H1 (cell line): ENCODE data around the gene SUPT4H1. TPM values are rescaled to one million over a fixed set of nuclear protein-coding genes. Genes with fewer than 3 reads are reported as not detected.

Experiments
- CTCF ChIA-PET: fragments of 300-600 bp; sonication (Branson Sonifier 250); formaldehyde crosslinking; loops from one replicate; lab custom pipeline; 2021; ENCODE audit not compliant: partially characterized antibody; lab: Charles Lee
- POLR2A ChIA-PET: fragments of 300-600 bp; sonication (Branson Sonifier 250); formaldehyde crosslinking; loops from one replicate; lab custom pipeline; 2021; ENCODE audit warnings: inconsistent platforms; ENCODE audit not compliant: partially characterized antibody; lab: Charles Lee
- DNase-seq, 2 experiments: peaks; one replicate each; pipeline versions ENCODE4 v3.0.0 to v3.0.0-alpha.2; 2010 to 2022; ENCODE audit warnings: low spot score in 2 of 2, low read depth in 1 of 2, mixed read lengths in 1 of 2
- FAIRE-seq: peaks from 2 replicates; lab custom pipeline; 2011; peaks lifted over from hg19 to GRCh38; lab: Jason Lieb, UNC
- H2AFZ ChIP-seq: 2 replicates; pipeline ENCODE4 v1.8.1; 2012; ENCODE audit warnings: low read length, inconsistent platforms
- H2AK5ac ChIP-seq: 2 replicates; pipeline ENCODE4 v1.6.1; 2013; ENCODE audit warnings: low read depth, low read length
- H2BK120ac ChIP-seq: replicated peaks from 2 replicates; pipeline ENCODE3; 2013; ENCODE audit warnings: low read depth, low read length, inconsistent platforms
- H2BK12ac ChIP-seq: 2 replicates; pipeline ENCODE4 v1.6.1; 2013; ENCODE audit warnings: low read depth, low read length
- H2BK15ac ChIP-seq: 2 replicates; pipeline ENCODE4 v1.6.1; 2013; ENCODE audit warnings: low read length
- H2BK20ac ChIP-seq: 2 replicates; pipeline ENCODE4 v1.6.1; 2013; ENCODE audit warnings: low read length
- H2BK5ac ChIP-seq: 2 replicates; pipeline ENCODE4 v1.6.1; 2013; ENCODE audit warnings: low read depth, low read length
- H3K14ac ChIP-seq: 2 replicates; pipeline ENCODE4 v1.6.1; 2013; ENCODE audit warnings: inconsistent platforms; ENCODE audit not compliant: insufficient read length
- H3K18ac ChIP-seq: 2 replicates; pipeline ENCODE4 v1.6.1; 2013; ENCODE audit warnings: low read length; ENCODE audit errors: extremely low read depth
- H3K23ac ChIP-seq: 2 replicates; pipeline ENCODE4 v1.6.1; 2013; ENCODE audit warnings: inconsistent platforms; ENCODE audit not compliant: insufficient read length
- H3K23me2 ChIP-seq: 2 replicates; pipeline ENCODE4 v1.6.1; 2013; ENCODE audit warnings: low read depth, low read length
- H3K27ac ChIP-seq: 2 replicates; pipeline ENCODE4 v1.6.1; 2011; ENCODE audit warnings: low read depth, low read length, inconsistent platforms
- H3K27me3 ChIP-seq, 4 experiments: replicated peaks in 1 of 4; 1 replicate in 1 of 4; 2 replicates in 3 of 4; pipeline versions ENCODE4 v1.6.1 to v1.8.1; 2011 to 2013; ENCODE audit warnings: low read length in 3 of 4, mild to moderate bottlenecking in 3 of 4, inconsistent platforms in 2 of 4, mixed read lengths in 2 of 4, moderate library complexity in 1 of 4; ENCODE audit not compliant: control insufficient read depth in 3 of 4, insufficient read depth in 3 of 4; ENCODE audit errors: extremely low read depth in 1 of 4
- H3K36me3 ChIP-seq, 4 experiments: 2 replicates each; pipeline versions ENCODE4 v1.6.1 to v1.8.1; 2011 to 2013; ENCODE audit warnings: mild to moderate bottlenecking in 4 of 4, low read length in 3 of 4, moderate library complexity in 2 of 4, control low read depth in 1 of 4, inconsistent platforms in 1 of 4; ENCODE audit not compliant: insufficient read depth in 4 of 4, control insufficient read depth in 2 of 4
- H3K4ac ChIP-seq: replicated peaks from 2 replicates; pipeline ENCODE3; 2013; ENCODE audit warnings: low read length, low read depth, mixed read lengths, inconsistent platforms; ENCODE audit not compliant: insufficient read length
- H3K4me1 ChIP-seq, 4 experiments: replicated peaks in 1 of 4; 1 replicate in 1 of 4; 2 replicates in 3 of 4; pipeline versions ENCODE4 v1.6.1 to v1.8.1; 2011 to 2013; ENCODE audit warnings: low read length in 3 of 4, inconsistent platforms in 2 of 4, mixed read lengths in 1 of 4; ENCODE audit not compliant: insufficient read depth in 4 of 4, control insufficient read depth in 3 of 4
- H3K4me2 ChIP-seq, 2 experiments: 2 replicates each; pipeline versions ENCODE4 v1.6.1 to v1.8.1; 2011 to 2013; ENCODE audit warnings: low read depth in 2 of 2, low read length in 2 of 2, control low read depth in 1 of 2, inconsistent platforms in 1 of 2, mild to moderate bottlenecking in 1 of 2; ENCODE audit not compliant: insufficient read depth in 1 of 2
- H3K4me3 ChIP-seq, 4 experiments: fragments of 200-600, 300-600 bp in 1 of 4; sonication (generic), shearing (Covaris generic), sonication (Bioruptor Twin) in 1 of 4; 2 replicates each; pipeline versions ENCODE4 v1.5.1 to v1.8.1; 2011 to 2016; ENCODE audit warnings: low read length in 4 of 4, low read depth in 3 of 4, control low read depth in 2 of 4, inconsistent platforms in 2 of 4, mild to moderate bottlenecking in 2 of 4, mixed read lengths in 1 of 4, moderate library complexity in 1 of 4; ENCODE audit not compliant: insufficient read depth in 2 of 4; ENCODE audit errors: extremely low read depth in 1 of 4
- H3K56ac ChIP-seq: replicated peaks from 2 replicates; pipeline ENCODE3; 2013; ENCODE audit warnings: low read depth, mild to moderate bottlenecking, mixed read lengths, low read length, inconsistent platforms; ENCODE audit not compliant: insufficient read length
- H3K79me1 ChIP-seq: 2 replicates; pipeline ENCODE4 v1.6.1; 2013; ENCODE audit warnings: low read depth, low read length, control low read depth
- H3K79me2 ChIP-seq, 2 experiments: 2 replicates each; pipeline versions ENCODE4 v1.6.1 to v1.8.1; 2012 to 2013; ENCODE audit warnings: low read length in 2 of 2, mild to moderate bottlenecking in 2 of 2, inconsistent platforms in 1 of 2; ENCODE audit not compliant: insufficient read depth in 2 of 2, control insufficient read depth in 1 of 2
- H3K9ac ChIP-seq, 4 experiments: replicated peaks in 1 of 4; 1 replicate in 1 of 4; 2 replicates in 3 of 4; pipeline versions ENCODE4 v1.6.1 to v1.8.1; 2011 to 2013; ENCODE audit warnings: low read depth in 3 of 4, low read length in 3 of 4, control low read depth in 2 of 4, mild to moderate bottlenecking in 2 of 4, moderate library complexity in 2 of 4, inconsistent platforms in 1 of 4; ENCODE audit errors: extremely low read depth in 1 of 4
- H3K9me3 ChIP-seq, 2 experiments: 2 replicates each; pipeline versions ENCODE4 v1.6.1 to v1.8.1; 2012 to 2013; ENCODE audit warnings: mild to moderate bottlenecking in 2 of 2, moderate library complexity in 2 of 2, control low read depth in 1 of 2, inconsistent platforms in 1 of 2, low read depth in 1 of 2, low read length in 1 of 2, mixed read lengths in 1 of 2; ENCODE audit not compliant: insufficient read depth in 2 of 2
- H4K20me1 ChIP-seq, 2 experiments: replicated peaks in 1 of 2; 2 replicates each; pipeline versions ENCODE3 to v1.8.1; 2011 to 2013; ENCODE audit warnings: inconsistent platforms in 2 of 2, low read length in 2 of 2, mild to moderate bottlenecking in 1 of 2; ENCODE audit not compliant: insufficient read depth in 2 of 2, control insufficient read depth in 1 of 2
- H4K5ac ChIP-seq: 2 replicates; pipeline ENCODE4 v1.6.1; 2013; ENCODE audit warnings: low read length, low read depth, mixed read lengths, inconsistent platforms; ENCODE audit not compliant: insufficient read length
- H4K8ac ChIP-seq: 2 replicates; pipeline ENCODE4 v1.8.0; 2013; ENCODE audit warnings: mild to moderate bottlenecking, moderate library complexity, low read length, inconsistent platforms; ENCODE audit not compliant: insufficient read depth; ENCODE audit errors: extremely low read depth
- H4K91ac ChIP-seq: replicated peaks from 2 replicates; pipeline ENCODE3; 2013; ENCODE audit warnings: low read length, mixed read lengths, inconsistent platforms; ENCODE audit not compliant: insufficient read length
- BACH1 ChIP-seq: IDR thresholded peaks from 2 replicates; pipeline ENCODE4 v1.6.1; 2012; ENCODE audit warnings: low read length, improper control_type of control experiment
- CEBPB ChIP-seq: IDR thresholded peaks from 2 replicates; pipeline ENCODE4 v1.6.1; 2012; ENCODE audit warnings: low read depth, low read length
- CREB1 ChIP-seq: IDR thresholded peaks from 2 replicates; pipeline ENCODE4 v1.6.1; 2012; ENCODE audit warnings: inconsistent platforms
- KDM5A ChIP-seq: fragments of 200-600 bp; IDR thresholded peaks from 2 replicates; pipeline ENCODE4 v1.7.1; 2012; ENCODE audit warnings: mild to moderate bottlenecking, low read length, inconsistent platforms, mixed read lengths
- NANOG ChIP-seq: IDR thresholded peaks from 2 replicates; pipeline ENCODE4 v1.6.1; 2011; ENCODE audit warnings: low read length, low read depth, mild to moderate bottlenecking, inconsistent platforms; ENCODE audit not compliant: insufficient read depth, poor library complexity, severe bottlenecking
- PHF8 ChIP-seq: fragments of 200-600 bp; sonication (generic); conservative IDR thresholded peaks from 2 replicates; pipeline ENCODE4 v1.7.1; 2012; ENCODE audit warnings: low read depth, mild to moderate bottlenecking, inconsistent platforms, low read length, moderate library complexity
- POLR2A ChIP-seq, 2 experiments: IDR thresholded peaks; 1 replicate in 1 of 2; 2 replicates in 1 of 2; pipeline ENCODE4 v1.6.1; 2011; ENCODE audit warnings: low read depth in 2 of 2, low read length in 2 of 2, mild to moderate bottlenecking in 2 of 2; ENCODE audit errors: control extremely low read depth in 1 of 2
- POLR2AphosphoS5 ChIP-seq: IDR thresholded peaks from 2 replicates; pipeline ENCODE4 v1.6.1; 2011; ENCODE audit warnings: low read depth, low read length
- RXRA ChIP-seq: IDR thresholded peaks from 2 replicates; pipeline ENCODE4 v1.6.1; 2011; ENCODE audit warnings: low read depth, mild to moderate bottlenecking, low read length, moderate library complexity; ENCODE audit not compliant: insufficient read depth
- SP1 ChIP-seq: IDR thresholded peaks from 2 replicates; pipeline ENCODE4 v1.6.1; 2011; ENCODE audit warnings: low read depth, low read length
- TBP ChIP-seq: IDR thresholded peaks from 2 replicates; pipeline ENCODE4 v1.6.1; 2011; ENCODE audit warnings: low read depth, low read length, improper control_type of control experiment
- YY1 ChIP-seq: IDR thresholded peaks from 2 replicates; pipeline ENCODE4 v1.6.1; 2011; ENCODE audit warnings: low read depth, mild to moderate bottlenecking, low read length
- ZNF274 ChIP-seq: IDR thresholded peaks from 2 replicates; pipeline ENCODE4 v1.7.0; 2012; ENCODE audit warnings: low read length, borderline replicate concordance; ENCODE audit errors: extremely low read depth
- WGBS, 2 experiments: shearing (Covaris generic) in 1 of 2; methylation state at CpG; one replicate each; pipeline versions ENCODE4 v1.1.6 to v1.1.7; 2013 to 2015; ENCODE audit warnings: low lambda C conversion rate in 2 of 2, mixed read lengths in 2 of 2, inconsistent platforms in 1 of 2, low coverage in 1 of 2, missing lambda C conversion rate in 1 of 2; ENCODE audit not compliant: insufficient replicate concordance in 2 of 2, insufficient coverage in 1 of 2, insufficient read length in 1 of 2; ENCODE audit errors: extremely low coverage in 1 of 2, missing lambda C conversion rate in 1 of 2; 5-methylcytosine and 5-hydroxymethylcytosine counted together
- polyA plus RNA-seq, 7 experiments: library from polyadenylated mRNA; depleted of rRNA in 3 of 7; stranded (reverse) in 5 of 7; unstranded in 2 of 7; fragments of >200 nt in 5 of 7; fragments of 200-250 nt in 2 of 7; gene quantifications; 1 replicate in 5 of 7; 2 replicates in 1 of 7; 4 replicates in 1 of 7; pipeline versions ENCODE4 v1.2.1 to v1.2.3, GENCODE V29; 2011 to 2013; ENCODE audit warnings: missing spikeins in 2 of 7, mixed read lengths in 2 of 7
- total RNA-seq: library from RNA; stranded (reverse); fragmentation: NEBNext Ultra II Directional; extraction: Animal tissue kit (Norgen Biotek cat#: 25700); gene quantifications from 2 replicates; pipeline ENCODE4 v1.2.1, GENCODE V29; 2021

Gene SUPT4H1
- total and polyA plus RNA-seq, 2 of the 8 experiments (the other 6 are each of a cell fraction or from before 2014, with no cell fraction given) = 112 to 143 TPM

DNA sequence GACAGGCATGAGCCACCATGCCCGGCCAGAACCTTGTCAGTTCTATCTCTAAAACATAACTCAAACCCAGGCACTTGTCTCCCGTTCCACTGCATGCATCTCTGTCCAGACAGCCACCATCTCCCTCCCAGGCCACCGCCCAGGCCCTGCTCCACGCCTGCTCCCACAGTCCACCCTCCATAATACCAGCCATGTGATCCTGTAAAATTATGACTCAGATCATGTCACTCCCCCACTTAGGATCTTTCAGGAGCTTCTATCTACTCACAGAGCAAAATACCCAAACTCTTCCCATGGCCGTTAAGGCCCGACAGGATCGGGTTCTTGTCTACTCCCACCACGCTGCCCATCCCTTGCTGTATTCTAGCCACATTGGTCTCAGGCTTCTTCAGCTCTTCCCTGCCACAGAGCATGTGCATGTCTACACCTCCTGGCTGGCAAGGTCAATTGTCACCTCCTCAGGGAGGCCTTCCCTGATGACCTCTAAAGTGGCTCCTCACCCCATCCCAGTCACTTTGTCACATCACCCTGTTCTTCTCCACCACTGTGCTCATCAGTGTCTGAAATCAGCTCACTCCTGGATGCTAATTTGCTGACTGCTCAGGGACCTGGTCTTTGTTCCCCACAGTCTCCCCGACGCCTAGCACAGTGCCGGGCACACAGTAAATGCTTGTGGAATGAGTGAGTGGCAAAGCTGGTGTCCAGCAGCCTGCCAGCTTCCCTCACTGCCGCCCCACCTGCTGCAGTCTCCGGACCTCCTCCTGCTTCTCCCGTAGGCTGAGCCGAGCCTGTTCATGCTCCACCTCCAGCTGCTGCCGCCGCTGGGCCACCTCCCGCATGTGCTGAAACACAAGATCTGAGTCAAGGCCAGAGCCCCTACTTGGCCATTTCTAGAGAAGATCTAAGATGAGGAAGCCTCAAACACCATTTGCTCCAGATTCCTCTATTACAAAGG is 30.2 kb downstream of the SUPT4H1 start:
- Histone ChIP-seq H3K79me1 (no peaks in the 10 kb centered on the region), H3K27me3 (peaks cover 0 to 20% (median 12%) of the 10 kb centered on the region in 4 experiments; a peak in 5 of 7 replicates), H2AFZ (no peak overlapping the region), H2AK5ac (no peak overlapping the region), H3K4me3 (no peak overlapping the region), H3K36me3 (no peaks in the 10 kb centered on the region), H2BK5ac (no peak overlapping the region), H4K5ac (no peak overlapping the region), H4K20me1 (no peaks in the 10 kb centered on the region), H3K9me3 (no peaks in the 10 kb centered on the region), H3K9ac (no peak overlapping the region), H3K27ac (no peak overlapping the region), H3K23me2 (peaks cover 12% of the 10 kb centered on the region), H2BK12ac (no peak overlapping the region), H3K4me2 (no peak overlapping the region), H3K56ac (no peak overlapping the region), H2BK120ac (no peak overlapping the region), H3K14ac (no peak overlapping the region), H3K4ac (no peak overlapping the region), H3K4me1 (peaks cover 0 to 19% (median 14%) of the 10 kb centered on the region in 4 experiments; a peak in 6 of 7 replicates), H2BK15ac (no peak overlapping the region), H2BK20ac (no peak overlapping the region), H4K8ac (no peak overlapping the region), H3K18ac (no peak overlapping the region), H3K79me2 (no peaks in the 10 kb centered on the region), H4K91ac (no peak overlapping the region), H3K23ac (no peak overlapping the region)
- CTCF ChIA-PET = interaction anchor here (1.1 to 21.9 kb wide), 8 partner anchors 8 to 128 kb away, joined by 3 to 384 read pairs (median 6); partner anchors contain the start of gene SUPT4H1
- DNase-seq = no peak
- FAIRE-seq = no peak
- WGBS, 2 experiments = 95% methylated on average over 18 of the region's 18 CpGs; no CpG with 5 or more reads in 1 of the 2 experiments
- POLR2A ChIA-PET = interaction anchor here (0.9 to 7.9 kb wide), 9 partner anchors 10 to 93 kb away, joined by 3 to 66 read pairs (median 6); partner anchors contain the start of gene SUPT4H1
- TF ChIP-seq CREB1 (no peak), POLR2AphosphoS5 (no peak), POLR2A (IDR thresholded peaks at IDR 0.05; ENCODE audit: control extremely low read depth in 1 of 2, low read depth in 2 of 2, low read length in 2 of 2) (no peak), BACH1 (no peak), SP1 (no peak), RXRA (no peak), CEBPB (no peak), YY1 (no peak), NANOG (no peak), ZNF274 (no peak), PHF8 (no peak), TBP (no peak), KDM5A (no peak)
